A673 (cell line): ENCODE results near the gene ARHGEF7. TPM values are rescaled to one million over a fixed set of nuclear protein-coding genes. Genes with fewer than 3 reads are reported as not detected.

Experiments
- BruUV-seq: library from RNA; stranded (reverse); fragments of 400-500 nt; replicated peaks from 2 replicates; lab custom pipeline; 2021; lab: Mats Ljungman, UMichigan
- CTCF ChIA-PET: fragments of 300-600 bp; sonication (Branson Sonifier 250); formaldehyde crosslinking; loops from one replicate; lab custom pipeline; 2022; ENCODE audit warnings: antibody characterized with exemption; lab: Charles Lee
- POLR2A ChIA-PET: fragments of 300-600 bp; sonication (Branson Sonifier 250); formaldehyde crosslinking; loops from one replicate; lab custom pipeline; 2022; ENCODE audit warnings: antibody characterized with exemption; ENCODE audit not compliant: low non-redundant PET; lab: Charles Lee
- DNase-seq: peaks from one replicate; pipeline ENCODE4 v3.0.0-alpha.2; 2015; ENCODE audit warnings: low spot score
- H3K27ac ChIP-seq: fragments of 200-600 bp; sonication (generic); 2 replicates; pipeline ENCODE4 v1.5.1; 2016; ENCODE audit warnings: mixed run types, low read depth, mild to moderate bottlenecking, mixed read lengths, antibody characterized with exemption, low read length; ENCODE audit not compliant: poor library complexity, severe bottlenecking
- H3K27me3 ChIP-seq: fragments of 200-600 bp; sonication (generic); replicated peaks from 2 replicates; pipeline ENCODE4 v1.6.1; 2017; ENCODE audit warnings: mixed run types, low read depth, mild to moderate bottlenecking, mixed read lengths, antibody characterized with exemption, low read length; ENCODE audit not compliant: insufficient read depth, poor library complexity
- H3K36me3 ChIP-seq: fragments of 200-600 bp; sonication (generic); 2 replicates; pipeline ENCODE4 v1.6.1; 2016; ENCODE audit warnings: mixed run types, mild to moderate bottlenecking, mixed read lengths, antibody characterized with exemption, low read length; ENCODE audit not compliant: insufficient read depth, poor library complexity, severe bottlenecking
- H3K4me1 ChIP-seq: fragments of 200-600 bp; sonication (generic); 2 replicates; pipeline ENCODE4 v1.6.1; 2017; ENCODE audit warnings: mixed run types, mild to moderate bottlenecking, mixed read lengths, antibody characterized with exemption, low read length; ENCODE audit not compliant: insufficient read depth, poor library complexity, severe bottlenecking
- H3K4me3 ChIP-seq: fragments of 200-600 bp; sonication (generic); 2 replicates; pipeline ENCODE4 v1.5.1; 2016; ENCODE audit warnings: low read depth, mixed run types, mild to moderate bottlenecking, mixed read lengths, low read length; ENCODE audit not compliant: poor library complexity, severe bottlenecking
- H3K9me3 ChIP-seq: fragments of 200-600 bp; sonication (generic); 2 replicates; pipeline ENCODE4 v1.6.1; 2016; ENCODE audit warnings: mixed run types, low read depth, mild to moderate bottlenecking, mixed read lengths, antibody characterized with exemption, low read length; ENCODE audit not compliant: poor library complexity, severe bottlenecking
- CTCF ChIP-seq: fragments of 300-800, 200-600 bp; sonication (generic); conservative IDR thresholded peaks from 2 replicates; pipeline ENCODE4 v1.5.1; 2017; ENCODE audit warnings: low read depth, mild to moderate bottlenecking, antibody characterized with exemption, low read length, moderate library complexity, mixed read lengths
- EZH2 ChIP-seq: fragments of 200-600 bp; sonication (generic); IDR thresholded peaks from 2 replicates; pipeline ENCODE4 v1.6.1; 2017; ENCODE audit warnings: borderline replicate concordance, low read depth, mild to moderate bottlenecking, mixed read lengths, antibody characterized with exemption, low read length; ENCODE audit not compliant: poor library complexity, severe bottlenecking
- intact Hi-C: fragments of 100-400 bp; cut with micrococcal nuclease; formaldehyde crosslinking; loops from one replicate; pipeline ENCODE4 v1.10.0; 2022; ENCODE audit not compliant: unreplicated experiment
- total RNA-seq: library from RNA; stranded (reverse); gene quantifications from 2 replicates; pipeline ENCODE4 v1.2.3, GENCODE V29; 2021

ARHGEF7 gene
- total RNA-seq, 1 experiment from 2014 or later = 39.9 TPM

DNA sequence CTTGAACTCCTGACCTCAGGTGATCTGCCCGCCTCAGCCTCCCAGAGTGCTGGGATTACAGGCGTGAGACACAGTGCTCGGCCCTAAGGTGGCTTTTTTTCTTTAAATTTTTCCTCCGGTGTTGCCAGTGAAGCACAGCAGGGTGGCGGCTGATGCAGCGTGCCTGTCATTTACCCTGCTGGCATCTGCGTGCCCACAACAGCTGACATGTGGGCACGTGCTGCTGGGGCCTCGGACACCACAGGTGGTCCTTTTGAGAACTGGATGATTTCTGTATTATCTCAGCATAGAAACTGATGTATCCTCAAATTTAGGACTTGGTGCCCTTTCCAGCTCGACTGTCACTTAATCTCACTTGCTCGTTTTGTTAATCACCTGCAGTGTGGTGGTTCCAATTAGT lies 174.1 kb downstream of the ARHGEF7 start:
- POLR2A ChIA-PET = no interaction called here
- peak; percentile 4 for DNase-seq
- Histone ChIP-seq H3K27ac (no peak overlapping the region), H3K4me3 (no peak overlapping the region), H3K27me3 (no peaks in the 10 kb centered on the region), H3K9me3 (no peaks in the 10 kb centered on the region), H3K36me3 (peaks cover 13% of the 10 kb centered on the region), H3K4me1 (no peaks in the 10 kb centered on the region)
- intact Hi-C loops = no loop called here
- BruUV-seq = no TSS peak
- CTCF ChIA-PET = no interaction called here
- TF ChIP-seq CTCF (no peak), EZH2 (no peak)

DNA sequence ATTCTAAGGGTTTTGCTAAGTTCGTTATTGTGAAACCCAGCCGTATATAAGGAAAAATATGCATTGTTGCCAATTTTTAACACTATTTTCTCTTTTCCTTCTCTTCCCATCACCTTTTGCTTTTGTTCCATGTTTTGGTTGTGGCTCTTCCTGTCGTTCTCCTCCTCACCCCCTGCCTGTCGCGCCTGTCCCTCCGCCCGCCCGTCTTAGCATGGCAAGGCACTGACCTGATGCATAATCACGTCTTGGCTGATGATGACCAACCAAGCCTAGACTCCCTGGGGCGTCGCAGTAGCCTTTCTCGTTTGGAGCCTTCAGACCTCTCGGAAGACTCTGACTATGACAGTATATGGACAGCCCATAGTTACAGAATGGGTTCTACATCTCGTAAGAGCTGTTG lies 176.8 kb downstream of the ARHGEF7 start:
- H3K9me3 ChIP-seq = no peaks in the 10 kb centered on the region
- no peak for DNase-seq
- H3K27me3 ChIP-seq = no peaks in the 10 kb centered on the region
- no peak overlapping the region for H3K4me3 ChIP-seq
- no peak overlapping the region for H3K27ac ChIP-seq
- POLR2A ChIA-PET = no interaction called here
- H3K4me1 ChIP-seq = no peaks in the 10 kb centered on the region
- intact Hi-C loops = no loop called here
- CTCF ChIA-PET = no interaction called here
- BruUV-seq = no TSS peak
- peaks cover 9% of the 10 kb centered on the region for H3K36me3 ChIP-seq
- TF ChIP-seq CTCF = no peak
- TF ChIP-seq EZH2 = no peak

- H3K27me3 ChIP-seq = no peaks in the 10 kb centered on the region
- H3K9me3 ChIP-seq = no peaks in the 10 kb centered on the region
- no peak overlapping the region for H3K27ac ChIP-seq
- POLR2A ChIA-PET = no interaction called here
- H3K4me3 ChIP-seq = no peak overlapping the region
- DNase-seq = no peak
- intact Hi-C loops = no loop called here
- CTCF ChIA-PET = no interaction called here
- peaks cover 9% of the 10 kb centered on the region for H3K36me3 ChIP-seq
- BruUV-seq = no TSS peak
- no peaks in the 10 kb centered on the region for H3K4me1 ChIP-seq
- no peak for TF ChIP-seq EZH2
- TF ChIP-seq CTCF = no peak
Measured at GRCh38 chr13:111292710-111293485, 177.8 kb downstream of the ARHGEF7 start.
